ENCODE data around the gene HNF4A. TPM values are rescaled to one million over a fixed set of nuclear protein-coding genes. Genes with fewer than 3 reads are reported as not detected.

The HNF4A gene
- total RNA-seq, 1 donor from 2014 or later: 0.09 TPM

DNA sequence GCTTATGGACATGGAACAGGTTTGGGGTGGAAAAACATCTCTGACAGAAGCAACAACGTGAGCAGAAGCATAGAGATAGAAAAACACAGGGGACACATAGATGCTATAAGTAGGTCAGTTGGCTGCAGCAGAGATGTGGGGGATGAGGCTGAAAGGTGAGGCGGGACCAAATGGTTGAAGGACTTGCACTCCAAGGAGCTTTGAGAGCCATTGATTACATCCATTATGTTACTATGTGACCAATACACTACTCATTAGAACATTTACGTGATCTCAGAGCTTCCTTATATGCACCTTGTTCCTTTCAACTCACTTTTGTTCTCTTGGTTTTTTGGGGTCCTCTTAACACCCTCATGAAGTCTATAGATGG lies 72.3 kb downstream of the HNF4A start:
- Mint-ChIP-seq H3K4me1 (no peaks in the 10 kb centered on the region), H3K36me3 (no peaks in the 10 kb centered on the region), H3K4me3 (no peak overlapping the region), H3K27me3 (ENCODE audit: low read depth) (peaks cover 13% of the 10 kb centered on the region), H3K9me3 (no peaks in the 10 kb centered on the region), H3K27ac (no peak overlapping the region)
- no peak for DNase-seq (ENCODE audit: low spot score in 2 of 2, unreplicated experiment in 2 of 2)
- TF ChIP-seq, protein P1, sequence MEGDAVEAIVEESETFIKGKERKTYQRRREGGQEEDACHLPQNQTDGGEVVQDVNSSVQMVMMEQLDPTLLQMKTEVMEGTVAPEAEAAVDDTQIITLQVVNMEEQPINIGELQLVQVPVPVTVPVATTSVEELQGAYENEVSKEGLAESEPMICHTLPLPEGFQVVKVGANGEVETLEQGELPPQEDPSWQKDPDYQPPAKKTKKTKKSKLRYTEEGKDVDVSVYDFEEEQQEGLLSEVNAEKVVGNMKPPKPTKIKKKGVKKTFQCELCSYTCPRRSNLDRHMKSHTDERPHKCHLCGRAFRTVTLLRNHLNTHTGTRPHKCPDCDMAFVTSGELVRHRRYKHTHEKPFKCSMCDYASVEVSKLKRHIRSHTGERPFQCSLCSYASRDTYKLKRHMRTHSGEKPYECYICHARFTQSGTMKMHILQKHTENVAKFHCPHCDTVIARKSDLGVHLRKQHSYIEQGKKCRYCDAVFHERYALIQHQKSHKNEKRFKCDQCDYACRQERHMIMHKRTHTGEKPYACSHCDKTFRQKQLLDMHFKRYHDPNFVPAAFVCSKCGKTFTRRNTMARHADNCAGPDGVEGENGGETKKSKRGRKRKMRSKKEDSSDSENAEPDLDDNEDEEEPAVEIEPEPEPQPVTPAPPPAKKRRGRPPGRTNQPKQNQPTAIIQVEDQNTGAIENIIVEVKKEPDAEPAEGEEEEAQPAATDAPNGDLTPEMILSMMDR (IDR thresholded peaks at IDR 0.05; ENCODE audit: unreplicated experiment): no peak

DNA sequence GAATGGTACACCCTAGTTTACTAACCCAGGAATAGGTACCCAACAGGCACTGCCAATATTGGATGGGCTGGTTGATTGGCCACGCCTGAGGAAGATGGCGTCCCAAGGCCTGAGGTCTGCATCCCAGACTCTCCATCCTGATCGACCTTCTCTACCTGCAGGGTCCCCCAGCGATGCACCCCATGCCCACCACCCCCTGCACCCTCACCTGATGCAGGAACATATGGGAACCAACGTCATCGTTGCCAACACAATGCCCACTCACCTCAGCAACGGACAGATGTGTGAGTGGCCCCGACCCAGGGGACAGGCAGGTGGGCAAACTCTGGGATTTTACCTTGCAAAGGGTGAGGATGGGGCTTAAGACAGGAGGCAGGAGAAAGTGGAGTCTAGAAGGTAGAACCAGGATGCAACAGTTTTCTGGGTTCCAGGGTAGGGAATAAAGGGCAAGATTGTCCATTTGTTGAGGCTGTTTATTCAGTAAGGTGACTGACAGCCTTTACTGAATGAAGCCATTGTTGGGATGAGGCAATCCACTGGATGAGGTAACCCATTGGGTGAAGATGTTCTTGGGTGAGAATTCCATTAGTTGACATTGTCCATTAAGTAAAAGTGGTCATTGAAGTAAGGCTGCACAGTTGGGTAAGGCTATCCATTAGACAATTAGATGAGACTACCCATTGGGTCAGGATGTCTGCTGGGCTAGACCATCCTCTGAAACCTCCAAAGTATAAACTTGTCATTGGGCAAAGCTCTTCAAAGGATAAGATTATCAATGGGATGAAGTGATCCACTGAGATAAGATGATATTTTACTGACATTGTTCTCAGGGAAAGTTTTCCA lies 72.9 kb downstream of the HNF4A start:
- H3K9me3 Mint-ChIP-seq: no peaks in the 10 kb centered on the region
- TF ChIP-seq, protein P1 (IDR thresholded peaks at IDR 0.05; ENCODE audit: unreplicated experiment): no peak
- H3K4me1 Mint-ChIP-seq: no peaks in the 10 kb centered on the region
- H3K4me3 Mint-ChIP-seq: no peak overlapping the region
- DNase-seq (ENCODE audit: low spot score in 2 of 2, unreplicated experiment in 2 of 2): no peak
- H3K36me3 Mint-ChIP-seq: no peaks in the 10 kb centered on the region
- peaks cover 13% of the 10 kb centered on the region for H3K27me3 Mint-ChIP-seq (ENCODE audit: low read depth)
- no peak overlapping the region for H3K27ac Mint-ChIP-seq

DNA sequence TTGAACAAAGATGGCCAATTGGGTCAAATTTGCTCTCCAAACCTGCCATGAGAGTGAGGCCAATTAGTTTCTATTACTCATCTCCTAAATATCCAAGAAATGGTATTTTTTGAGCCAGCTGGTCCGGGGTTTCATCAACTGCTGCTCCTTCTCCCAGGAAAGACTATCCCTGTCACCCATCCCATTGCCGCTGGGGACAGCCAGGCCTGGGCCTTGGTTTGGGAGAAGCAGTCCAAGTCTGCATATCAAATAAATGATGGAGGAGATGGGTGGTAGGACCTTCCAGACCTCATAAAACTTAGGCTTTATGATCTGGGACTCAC lies 73.5 kb downstream of the HNF4A start:
- TF ChIP-seq, protein P1 (IDR thresholded peaks at IDR 0.05; ENCODE audit: unreplicated experiment): no peak
- H3K27ac Mint-ChIP-seq: no peak overlapping the region
- H3K27me3 Mint-ChIP-seq (ENCODE audit: low read depth): peaks cover 9% of the 10 kb centered on the region
- no peaks in the 10 kb centered on the region for H3K9me3 Mint-ChIP-seq
- no peak overlapping the region for H3K4me3 Mint-ChIP-seq
- no peak for DNase-seq (ENCODE audit: low spot score in 2 of 2, unreplicated experiment in 2 of 2)
- H3K36me3 Mint-ChIP-seq: no peaks in the 10 kb centered on the region
- H3K4me1 Mint-ChIP-seq: no peaks in the 10 kb centered on the region

DNA sequence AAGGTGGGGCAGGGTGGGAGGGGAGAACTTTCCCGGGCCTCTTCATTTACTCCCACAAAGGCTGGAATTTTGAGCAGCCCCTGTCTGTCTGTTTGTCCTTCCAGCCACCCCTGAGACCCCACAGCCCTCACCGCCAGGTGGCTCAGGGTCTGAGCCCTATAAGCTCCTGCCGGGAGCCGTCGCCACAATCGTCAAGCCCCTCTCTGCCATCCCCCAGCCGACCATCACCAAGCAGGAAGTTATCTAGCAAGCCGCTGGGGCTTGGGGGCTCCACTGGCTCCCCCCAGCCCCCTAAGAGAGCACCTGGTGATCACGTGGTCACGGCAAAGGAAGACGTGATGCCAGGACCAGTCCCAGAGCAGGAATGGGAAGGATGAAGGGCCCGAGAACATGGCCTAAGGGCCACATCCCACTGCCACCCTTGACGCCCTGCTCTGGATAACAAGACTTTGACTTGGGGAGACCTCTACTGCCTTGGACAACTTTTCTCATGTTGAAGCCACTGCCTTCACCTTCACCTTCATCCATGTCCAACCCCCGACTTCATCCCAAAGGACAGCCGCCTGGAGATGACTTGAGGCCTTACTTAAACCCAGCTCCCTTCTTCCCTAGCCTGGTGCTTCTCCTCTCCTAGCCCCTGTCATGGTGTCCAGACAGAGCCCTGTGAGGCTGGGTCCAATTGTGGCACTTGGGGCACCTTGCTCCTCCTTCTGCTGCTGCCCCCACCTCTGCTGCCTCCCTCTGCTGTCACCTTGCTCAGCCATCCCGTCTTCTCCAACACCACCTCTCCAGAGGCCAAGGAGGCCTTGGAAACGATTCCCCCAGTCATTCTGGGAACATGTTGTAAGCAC lies 74.1 kb downstream of the HNF4A start:
- Mint-ChIP-seq H3K4me1 (no peaks in the 10 kb centered on the region), H3K36me3 (no peaks in the 10 kb centered on the region), H3K27ac (no peak overlapping the region), H3K4me3 (no peak overlapping the region), H3K9me3 (no peaks in the 10 kb centered on the region), H3K27me3 (ENCODE audit: low read depth) (peaks cover 8% of the 10 kb centered on the region)
- no peak for DNase-seq (ENCODE audit: low spot score in 2 of 2, unreplicated experiment in 2 of 2)
- TF ChIP-seq, protein P1 (IDR thresholded peaks at IDR 0.05; ENCODE audit: unreplicated experiment): no peak

DNA sequence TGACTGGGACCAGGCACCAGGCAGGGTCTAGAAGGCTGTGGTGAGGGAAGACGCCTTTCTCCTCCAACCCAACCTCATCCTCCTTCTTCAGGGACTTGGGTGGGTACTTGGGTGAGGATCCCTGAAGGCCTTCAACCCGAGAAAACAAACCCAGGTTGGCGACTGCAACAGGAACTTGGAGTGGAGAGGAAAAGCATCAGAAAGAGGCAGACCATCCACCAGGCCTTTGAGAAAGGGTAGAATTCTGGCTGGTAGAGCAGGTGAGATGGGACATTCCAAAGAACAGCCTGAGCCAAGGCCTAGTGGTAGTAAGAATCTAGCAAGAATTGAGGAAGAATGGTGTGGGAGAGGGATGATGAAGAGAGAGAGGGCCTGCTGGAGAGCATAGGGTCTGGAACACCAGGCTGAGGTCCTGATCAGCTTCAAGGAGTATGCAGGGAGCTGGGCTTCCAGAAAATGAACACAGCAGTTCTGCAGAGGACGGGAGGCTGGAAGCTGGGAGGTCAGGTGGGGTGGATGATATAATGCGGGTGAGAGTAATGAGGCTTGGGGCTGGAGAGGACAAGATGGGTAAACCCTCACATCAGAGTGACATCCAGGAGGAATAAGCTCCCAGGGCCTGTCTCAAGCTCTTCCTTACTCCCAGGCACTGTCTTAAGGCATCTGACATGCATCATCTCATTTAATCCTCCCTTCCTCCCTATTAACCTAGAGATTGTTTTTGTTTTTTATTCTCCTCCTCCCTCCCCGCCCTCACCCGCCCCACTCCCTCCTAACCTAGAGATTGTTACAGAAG lies 75.0 kb downstream of the HNF4A start:
- Mint-ChIP-seq H3K9me3 (no peaks in the 10 kb centered on the region), H3K4me1 (no peaks in the 10 kb centered on the region), H3K36me3 (no peaks in the 10 kb centered on the region), H3K27ac (no peak overlapping the region), H3K4me3 (no peak overlapping the region), H3K27me3 (ENCODE audit: low read depth) (peaks cover 8% of the 10 kb centered on the region)
- no peak for DNase-seq (ENCODE audit: low spot score in 2 of 2, unreplicated experiment in 2 of 2)
- TF ChIP-seq, protein P1 (IDR thresholded peaks at IDR 0.05; ENCODE audit: unreplicated experiment): no peak

All from mesothelial cell of epicardium (in vitro differentiated cells).